ENCODE measurements around the gene UPK2. TPM values are rescaled to one million over a fixed set of nuclear protein-coding genes. Genes with fewer than 3 reads are reported as not detected.

Gene UPK2
- polyA plus RNA-seq, 1 donor from 2014 or later: not detected

- TF ChIP-seq CTCF (IDR thresholded peaks at IDR 0.05; ENCODE audit: poor library complexity, severe bottlenecking): no peak
- TF ChIP-seq MXI1 (conservative IDR thresholded peaks at IDR 0.05; ENCODE audit: poor library complexity, severe bottlenecking): peak; percentile 39
- no peak for TF ChIP-seq EZH2 (IDR thresholded peaks at IDR 0.05; ENCODE audit: borderline replicate concordance, insufficient read depth, low read length, poor library complexity, severe bottlenecking)
- peak; percentile 58 for TF ChIP-seq EP300 (conservative IDR thresholded peaks at IDR 0.05; ENCODE audit: poor library complexity, severe bottlenecking)
- TF ChIP-seq TAF1 (IDR thresholded peaks at IDR 0.05; ENCODE audit: low read depth): no peak
- TF ChIP-seq REST (IDR thresholded peaks at IDR 0.05; ENCODE audit: borderline replicate concordance): no peak
- TF ChIP-seq SMC3 (conservative IDR thresholded peaks at IDR 0.05; ENCODE audit: poor library complexity): peak; percentile 66
- TF ChIP-seq RAD21 (conservative IDR thresholded peaks at IDR 0.05): peak; percentile 48
- peak; percentile 67 for TF ChIP-seq POLR2AphosphoS5 (IDR thresholded peaks at IDR 0.05)
- H3K79me2 ChIP-seq (replicated peaks; ENCODE audit: insufficient read depth, low read length): peaks cover 30% of the 10 kb centered on the region
- no peaks in the 10 kb centered on the region for H3K9me3 ChIP-seq (ENCODE audit: low read length)
- peak overlapping the region; percentile 94 for H3K27ac ChIP-seq (ENCODE audit: low read length)
- H3K36me3 ChIP-seq (ENCODE audit: insufficient read depth, low read length): no peaks in the 10 kb centered on the region
- peak overlapping the region; percentile 81 for H3K9ac ChIP-seq (ENCODE audit: low read length)
- no peak overlapping the region for H2AFZ ChIP-seq (ENCODE audit: low read depth, low read length)
- H3K27me3 ChIP-seq (ENCODE audit: insufficient read depth, low read depth, low read length): no peaks in the 10 kb centered on the region
- peak overlapping the region; percentile 67 for H3K4me3 ChIP-seq (ENCODE audit: low read length)
- no peaks in the 10 kb centered on the region for H4K20me1 ChIP-seq (ENCODE audit: insufficient read depth)
- no peaks in the 10 kb centered on the region for H3K9me2 ChIP-seq (ENCODE audit: insufficient read depth, low read length)
- H3F3A ChIP-seq (ENCODE audit: insufficient read depth, low read length, poor library complexity, severe bottlenecking): no peaks in the 10 kb centered on the region
- H3K4me2 ChIP-seq (ENCODE audit: low read length): peak overlapping the region; percentile 81
Measured at GRCh38 chr11:118908901-118909618, 47.0 kb upstream of the UPK2 start.

- Histone ChIP-seq H2AFZ (ENCODE audit: low read depth, low read length) (no peak overlapping the region), H3K4me3 (ENCODE audit: low read length) (peak overlapping the region; percentile 67), H3K27ac (ENCODE audit: low read length) (peak overlapping the region; percentile 94), H3K9ac (ENCODE audit: low read length) (peak overlapping the region; percentile 81), H3K9me2 (ENCODE audit: insufficient read depth, low read length) (no peaks in the 10 kb centered on the region), H3K36me3 (ENCODE audit: insufficient read depth, low read length) (no peaks in the 10 kb centered on the region), H4K20me1 (ENCODE audit: insufficient read depth) (no peaks in the 10 kb centered on the region), H3F3A (ENCODE audit: insufficient read depth, low read length, poor library complexity, severe bottlenecking) (no peaks in the 10 kb centered on the region), H3K4me2 (ENCODE audit: low read length) (peak overlapping the region; percentile 81), H3K79me2 (replicated peaks; ENCODE audit: insufficient read depth, low read length) (peaks cover 30% of the 10 kb centered on the region), H3K27me3 (ENCODE audit: insufficient read depth, low read depth, low read length) (no peaks in the 10 kb centered on the region), H3K9me3 (ENCODE audit: low read length) (no peaks in the 10 kb centered on the region)
- TF ChIP-seq SMC3 (conservative IDR thresholded peaks at IDR 0.05; ENCODE audit: poor library complexity): no peak
- TF ChIP-seq REST (IDR thresholded peaks at IDR 0.05; ENCODE audit: borderline replicate concordance): no peak
- TF ChIP-seq RAD21 (conservative IDR thresholded peaks at IDR 0.05): no peak
- no peak for TF ChIP-seq TAF1 (IDR thresholded peaks at IDR 0.05; ENCODE audit: low read depth)
- TF ChIP-seq MXI1 (conservative IDR thresholded peaks at IDR 0.05; ENCODE audit: poor library complexity, severe bottlenecking): no peak
- no peak for TF ChIP-seq EP300 (conservative IDR thresholded peaks at IDR 0.05; ENCODE audit: poor library complexity, severe bottlenecking)
- no peak for TF ChIP-seq POLR2AphosphoS5 (IDR thresholded peaks at IDR 0.05)
- TF ChIP-seq EZH2 (IDR thresholded peaks at IDR 0.05; ENCODE audit: borderline replicate concordance, insufficient read depth, low read length, poor library complexity, severe bottlenecking): no peak
- no peak for TF ChIP-seq CTCF (IDR thresholded peaks at IDR 0.05; ENCODE audit: poor library complexity, severe bottlenecking)
Measured at GRCh38 chr11:118909619-118910308, 46.3 kb upstream of the UPK2 start.

All from neural cell (in vitro differentiated cells).